ENCODE measurements around the gene DENND4A.

DNA sequence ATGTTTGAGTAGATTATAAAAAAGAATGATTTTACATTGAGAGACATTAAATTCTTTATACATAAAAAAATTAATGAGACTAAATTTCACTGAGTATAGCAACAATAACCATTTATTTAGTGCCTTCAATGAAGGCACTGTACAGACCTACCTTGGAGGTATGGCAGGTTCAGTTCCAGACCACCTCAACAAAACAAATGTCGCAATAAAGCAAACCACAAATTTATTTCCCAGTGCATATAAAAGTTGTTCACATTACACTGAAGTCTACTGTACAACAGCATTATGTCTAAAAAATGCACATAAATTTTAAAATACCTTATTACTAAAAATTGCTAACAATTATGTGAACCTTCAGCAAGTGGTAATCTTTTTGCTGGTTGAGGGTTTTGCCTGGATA, 111.5 kb downstream of the DENND4A start:
- TF ChIP-seq, protein P1, sequence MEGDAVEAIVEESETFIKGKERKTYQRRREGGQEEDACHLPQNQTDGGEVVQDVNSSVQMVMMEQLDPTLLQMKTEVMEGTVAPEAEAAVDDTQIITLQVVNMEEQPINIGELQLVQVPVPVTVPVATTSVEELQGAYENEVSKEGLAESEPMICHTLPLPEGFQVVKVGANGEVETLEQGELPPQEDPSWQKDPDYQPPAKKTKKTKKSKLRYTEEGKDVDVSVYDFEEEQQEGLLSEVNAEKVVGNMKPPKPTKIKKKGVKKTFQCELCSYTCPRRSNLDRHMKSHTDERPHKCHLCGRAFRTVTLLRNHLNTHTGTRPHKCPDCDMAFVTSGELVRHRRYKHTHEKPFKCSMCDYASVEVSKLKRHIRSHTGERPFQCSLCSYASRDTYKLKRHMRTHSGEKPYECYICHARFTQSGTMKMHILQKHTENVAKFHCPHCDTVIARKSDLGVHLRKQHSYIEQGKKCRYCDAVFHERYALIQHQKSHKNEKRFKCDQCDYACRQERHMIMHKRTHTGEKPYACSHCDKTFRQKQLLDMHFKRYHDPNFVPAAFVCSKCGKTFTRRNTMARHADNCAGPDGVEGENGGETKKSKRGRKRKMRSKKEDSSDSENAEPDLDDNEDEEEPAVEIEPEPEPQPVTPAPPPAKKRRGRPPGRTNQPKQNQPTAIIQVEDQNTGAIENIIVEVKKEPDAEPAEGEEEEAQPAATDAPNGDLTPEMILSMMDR (conservative IDR thresholded peaks at IDR 0.05; ENCODE audit: low read depth, low read length), result no peak
- no peak for TF ChIP-seq EZH2 (IDR thresholded peaks at IDR 0.05; ENCODE audit: borderline replicate concordance, low read depth, low read length, poor library complexity, severe bottlenecking)

Data from A673 (cell line).